H9 (cell line): ENCODE results near the gene FSTL4. TPM values are rescaled to one million over a fixed set of nuclear protein-coding genes. Genes with fewer than 3 reads are reported as not detected.

ENCODE experiments used
- DNase-seq: peaks from one replicate; pipeline ENCODE4 v3.0.0-alpha.2; 2017
- H2AFZ ChIP-seq: one replicate; pipeline ENCODE4 v1.6.1; 2013; ENCODE audit warnings: mild to moderate bottlenecking, low read length, control low read depth, moderate library complexity
- H2AK5ac ChIP-seq: 2 replicates; pipeline ENCODE4 v1.6.1; 2013; ENCODE audit warnings: low read length, control low read depth, mixed read lengths; ENCODE audit not compliant: insufficient read length
- H2BK120ac ChIP-seq: one replicate; pipeline ENCODE4 v1.6.1; 2013; ENCODE audit warnings: low read depth, mild to moderate bottlenecking, low read length, control low read depth, inconsistent platforms; ENCODE audit not compliant: poor library complexity, severe bottlenecking
- H2BK12ac ChIP-seq: 2 replicates; pipeline ENCODE4 v1.6.1; 2013; ENCODE audit warnings: low read length, control low read depth, mixed read lengths, low read depth; ENCODE audit not compliant: insufficient read length
- H2BK15ac ChIP-seq: 2 replicates; pipeline ENCODE4 v1.6.1; 2013; ENCODE audit warnings: low read depth, low read length, control low read depth
- H2BK20ac ChIP-seq: one replicate; pipeline ENCODE4 v1.6.1; 2013; ENCODE audit warnings: low read depth, mild to moderate bottlenecking, low read length, control low read depth, inconsistent platforms; ENCODE audit not compliant: poor library complexity, severe bottlenecking
- H2BK5ac ChIP-seq: 2 replicates; pipeline ENCODE4 v1.6.1; 2013; ENCODE audit warnings: low read length, control low read depth, mixed read lengths; ENCODE audit not compliant: insufficient read length
- H3K14ac ChIP-seq: 2 replicates; pipeline ENCODE4 v1.6.1; 2013; ENCODE audit warnings: low read length, control low read depth; ENCODE audit not compliant: insufficient read depth
- H3K18ac ChIP-seq: 2 replicates; pipeline ENCODE4 v1.6.1; 2013; ENCODE audit warnings: low read depth, mild to moderate bottlenecking, mixed read lengths, low read length, control low read depth; ENCODE audit not compliant: insufficient read length
- H3K23ac ChIP-seq: 2 replicates; pipeline ENCODE4 v1.6.1; 2013; ENCODE audit warnings: low read length, control low read depth, mixed read lengths, low read depth; ENCODE audit not compliant: insufficient read length
- H3K23me2 ChIP-seq: 2 replicates; pipeline ENCODE4 v1.6.1; 2013; ENCODE audit warnings: low read depth, mild to moderate bottlenecking, mixed read lengths, low read length, control low read depth; ENCODE audit not compliant: insufficient read length, poor library complexity, severe bottlenecking
- H3K27ac ChIP-seq: 2 replicates; pipeline ENCODE4 v1.5.1; 2013; ENCODE audit warnings: low read length, control low read depth, mixed read lengths, low read depth; ENCODE audit not compliant: insufficient read length
- H3K27me3 ChIP-seq: 2 replicates; pipeline ENCODE4 v1.6.1; 2013; ENCODE audit warnings: low read length, control low read depth, inconsistent platforms; ENCODE audit not compliant: insufficient read depth
- H3K4ac ChIP-seq: 2 replicates; pipeline ENCODE4 v1.6.1; 2013; ENCODE audit warnings: low read depth, mild to moderate bottlenecking, control low read depth, inconsistent platforms, low read length, moderate library complexity
- H3K4me1 ChIP-seq: 2 replicates; pipeline ENCODE4 v1.6.1; 2013; ENCODE audit warnings: low read length, control low read depth, inconsistent platforms; ENCODE audit not compliant: insufficient read depth
- H3K4me2 ChIP-seq: 2 replicates; pipeline ENCODE4 v1.6.1; 2013; ENCODE audit warnings: low read length, control low read depth, mixed read lengths; ENCODE audit not compliant: insufficient read length, insufficient read depth
- H3K56ac ChIP-seq: 2 replicates; pipeline ENCODE4 v1.6.1; 2013; ENCODE audit warnings: low read depth, mild to moderate bottlenecking, mixed read lengths, low read length, control low read depth; ENCODE audit not compliant: insufficient read length
- H3K79me1 ChIP-seq: 2 replicates; pipeline ENCODE4 v1.6.1; 2013; ENCODE audit warnings: low read depth, mild to moderate bottlenecking, moderate library complexity, low read length, control low read depth, inconsistent platforms; ENCODE audit not compliant: insufficient read depth, poor library complexity, severe bottlenecking
- H3K79me2 ChIP-seq: 2 replicates; pipeline ENCODE4 v1.6.1; 2013; ENCODE audit warnings: low read length, control low read depth, inconsistent platforms; ENCODE audit not compliant: insufficient read depth
- H3K9ac ChIP-seq: 2 replicates; pipeline ENCODE4 v1.6.1; 2013; ENCODE audit warnings: low read length, control low read depth, mixed read lengths; ENCODE audit not compliant: insufficient read length; ENCODE audit errors: extremely low read depth
- H3K9me3 ChIP-seq: one replicate; pipeline ENCODE4 v1.6.1; 2013; ENCODE audit warnings: low read depth, low read length, inconsistent platforms; ENCODE audit not compliant: control insufficient read depth
- H3T11ph ChIP-seq: one replicate; pipeline ENCODE4 v1.6.1; 2013; ENCODE audit warnings: mild to moderate bottlenecking, low read length, control low read depth, inconsistent platforms
- H4K20me1 ChIP-seq: one replicate; pipeline ENCODE4 v1.6.1; 2013; ENCODE audit not compliant: control insufficient read depth, insufficient read length, insufficient read depth
- H4K5ac ChIP-seq: 2 replicates; pipeline ENCODE4 v1.6.1; 2013; ENCODE audit warnings: low read depth, mild to moderate bottlenecking, mixed read lengths, low read length, control low read depth; ENCODE audit not compliant: insufficient read length
- H4K8ac ChIP-seq: replicated peaks from 2 replicates; pipeline ENCODE4 v1.6.1; 2013; ENCODE audit warnings: low read length, control low read depth, mixed read lengths, low read depth; ENCODE audit not compliant: insufficient read length
- H4K91ac ChIP-seq: 2 replicates; pipeline ENCODE4 v1.6.1; 2013; ENCODE audit warnings: low read depth, mild to moderate bottlenecking, moderate library complexity, mixed read lengths, low read length, control low read depth; ENCODE audit not compliant: insufficient read length
- H3K27ac Mint-ChIP-seq, 3 experiments: 2 replicates in 2 of 3; 3 replicates in 1 of 3; pipeline ENCODE4 v1.8.0; 2020 to 2021; ENCODE audit warnings: mixed read lengths in 3 of 3, mild to moderate bottlenecking in 1 of 3, moderate library complexity in 1 of 3
- H3K27me3 Mint-ChIP-seq: 2 replicates; pipeline ENCODE4 v1.8.0; 2021; ENCODE audit warnings: low read depth, mild to moderate bottlenecking, moderate library complexity, mixed read lengths
- H3K36me3 Mint-ChIP-seq, 3 experiments: 2 replicates in 2 of 3; 3 replicates in 1 of 3; pipeline ENCODE4 v1.8.0; 2020 to 2021; ENCODE audit warnings: low read depth in 3 of 3, mixed read lengths in 3 of 3; ENCODE audit not compliant: insufficient read depth in 1 of 3
- H3K4me1 Mint-ChIP-seq, 2 experiments: 2 replicates each; pipeline ENCODE4 v1.8.0; 2020; ENCODE audit warnings: mixed read lengths in 2 of 2
- H3K4me3 Mint-ChIP-seq, 2 experiments: 2 replicates in 1 of 2; 3 replicates in 1 of 2; pipeline ENCODE4 v1.8.0; 2020 to 2021; ENCODE audit warnings: mild to moderate bottlenecking in 2 of 2, mixed read lengths in 2 of 2, moderate library complexity in 1 of 2
- H3K9me3 Mint-ChIP-seq, 2 experiments: 2 replicates in 1 of 2; 3 replicates in 1 of 2; pipeline ENCODE4 v1.8.0; 2020; ENCODE audit warnings: mild to moderate bottlenecking in 2 of 2, mixed read lengths in 2 of 2, moderate library complexity in 1 of 2
- CTCF ChIP-seq: fragments of 200-600 bp; sonication (generic); conservative IDR thresholded peaks from 3 replicates; pipeline ENCODE4 v1.8.0; 2021; ENCODE audit warnings: antibody characterized with exemption, mild to moderate bottlenecking
- WGBS: extraction: QIAGEN DNeasy Blood & Tissue Kit; methylation state at CpG from one replicate; pipeline ENCODE4 v1.1.7; 2013; ENCODE audit warnings: missing lambda C conversion rate, low lambda C conversion rate, mixed read lengths; ENCODE audit not compliant: insufficient read length; ENCODE audit errors: extremely low coverage; 5-methylcytosine and 5-hydroxymethylcytosine counted together
- total RNA-seq: library from RNA; stranded (reverse); gene quantifications from 2 replicates; pipeline ENCODE4 v1.2.1, GENCODE V29; 2021

The FSTL4 gene
- total RNA-seq, 1 experiment from 2014 or later: 5.7 TPM

DNA sequence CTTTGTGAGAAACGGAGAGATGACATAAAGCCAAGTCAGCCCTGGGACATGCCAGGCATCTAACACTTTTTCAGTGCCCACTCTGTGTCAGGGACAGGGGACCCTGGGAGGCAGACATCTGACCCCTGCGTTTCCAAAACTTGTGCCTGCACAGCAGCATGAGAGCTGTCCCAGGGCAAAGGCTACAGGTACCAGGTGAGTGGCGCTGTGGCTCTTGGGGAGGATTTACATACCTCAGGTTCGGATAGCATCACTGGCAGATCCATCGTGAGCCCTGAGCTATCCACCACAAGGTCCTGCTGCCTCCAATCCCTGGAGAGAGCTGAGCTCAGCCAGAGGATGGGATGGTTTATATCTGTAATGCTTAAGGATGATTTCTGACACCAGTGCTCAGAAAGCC lies 52.4 kb downstream of the FSTL4 start:
- Histone ChIP-seq H3K27me3 (no peaks in the 10 kb centered on the region), H2BK15ac (no peak overlapping the region), H3K79me2 (no peaks in the 10 kb centered on the region), H3T11ph (no peak overlapping the region), H2BK12ac (no peak overlapping the region), H2AK5ac (no peak overlapping the region), H3K18ac (no peak overlapping the region), H2BK120ac (no peak overlapping the region), H3K23me2 (no peaks in the 10 kb centered on the region), H3K4me2 (no peak overlapping the region), H2BK20ac (no peak overlapping the region), H3K9me3 (no peaks in the 10 kb centered on the region), H4K8ac (no peak overlapping the region), H3K23ac (no peak overlapping the region), H2BK5ac (no peak overlapping the region), H3K14ac (no peak overlapping the region; the same call in 1 of the 2 replicates), H3K56ac (no peak overlapping the region), H4K91ac (no peak overlapping the region), H3K9ac (no peak overlapping the region), H4K20me1 (no peaks in the 10 kb centered on the region), H4K5ac (no peak overlapping the region), H3K4ac (no peak overlapping the region), H2AFZ (no peak overlapping the region), H3K79me1 (no peaks in the 10 kb centered on the region), H3K27ac (no peak overlapping the region), H3K4me1 (no peaks in the 10 kb centered on the region)
- TF ChIP-seq CTCF: no peak
- Mint-ChIP-seq H3K36me3 (no peaks in the 10 kb centered on the region), H3K27ac (no peak overlapping the region), H3K4me1 (peaks cover 6 to 16% of the 10 kb centered on the region in 2 experiments), H3K27me3 (peaks cover 11% of the 10 kb centered on the region), H3K4me3 (no peak overlapping the region), H3K9me3 (no peaks in the 10 kb centered on the region)
- no CpG with 5 or more reads among the region's 5 CpGs for WGBS
- no peak for DNase-seq
